GM19395 (cell line): Measurements from ENCODE around the gene MAPK7.

Source experiments
- ATAC-seq: cut with Tn5 transposase; IDR thresholded peaks from one replicate; pipeline ENCODE4 v1.9.1; 2021; ENCODE audit warnings: mild to moderate bottlenecking, moderate library complexity; ENCODE audit not compliant: unreplicated experiment

MAPK7 gene

DNA sequence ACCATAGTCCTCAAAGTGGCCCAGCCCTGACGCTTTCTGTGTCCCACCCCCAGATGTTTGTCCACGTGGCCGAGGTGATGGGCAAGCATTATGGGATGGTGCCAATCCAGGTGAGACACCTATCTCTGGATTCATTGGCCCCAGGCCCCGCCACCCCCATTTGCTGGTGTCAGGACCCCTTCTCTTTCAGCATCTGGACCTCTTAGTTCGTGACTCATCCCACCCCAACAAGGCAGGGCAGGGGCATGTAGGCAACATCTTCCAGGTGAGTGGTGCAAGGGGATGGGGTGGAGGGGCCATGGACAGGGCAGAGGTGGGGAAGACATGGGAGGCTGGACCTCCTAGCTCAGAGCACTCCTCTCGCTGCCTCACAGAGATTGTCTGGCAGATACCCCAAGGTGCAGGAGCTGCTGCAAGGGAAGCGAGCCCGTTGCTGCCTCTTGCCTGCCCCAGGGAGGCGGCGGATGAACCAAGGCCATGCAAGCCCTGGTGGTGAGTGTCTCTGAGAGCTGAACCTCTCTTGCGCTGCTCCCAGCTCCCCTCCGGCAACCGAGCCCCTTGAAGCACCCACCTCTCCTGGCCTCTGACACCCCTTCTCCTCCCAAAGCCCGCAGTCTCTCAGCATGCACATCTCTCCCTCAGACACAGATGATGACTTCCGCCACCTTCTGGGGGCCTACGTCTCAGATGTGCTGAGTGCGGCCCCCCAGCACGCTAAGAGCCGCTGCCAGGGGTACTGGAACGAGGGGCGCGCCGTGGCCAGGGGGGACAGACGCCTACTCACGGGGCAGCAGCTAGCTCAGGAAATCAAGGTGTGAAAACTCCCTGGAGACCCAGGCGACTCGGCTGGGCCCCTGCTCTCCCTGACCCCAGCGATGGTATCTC, 36.3 kb downstream of the MAPK7 start:
- ATAC-seq, result no peak

GRCh38 chr17:19415311-19415710, 37.0 kb downstream of the MAPK7 start:
- no peak for ATAC-seq

DNA sequence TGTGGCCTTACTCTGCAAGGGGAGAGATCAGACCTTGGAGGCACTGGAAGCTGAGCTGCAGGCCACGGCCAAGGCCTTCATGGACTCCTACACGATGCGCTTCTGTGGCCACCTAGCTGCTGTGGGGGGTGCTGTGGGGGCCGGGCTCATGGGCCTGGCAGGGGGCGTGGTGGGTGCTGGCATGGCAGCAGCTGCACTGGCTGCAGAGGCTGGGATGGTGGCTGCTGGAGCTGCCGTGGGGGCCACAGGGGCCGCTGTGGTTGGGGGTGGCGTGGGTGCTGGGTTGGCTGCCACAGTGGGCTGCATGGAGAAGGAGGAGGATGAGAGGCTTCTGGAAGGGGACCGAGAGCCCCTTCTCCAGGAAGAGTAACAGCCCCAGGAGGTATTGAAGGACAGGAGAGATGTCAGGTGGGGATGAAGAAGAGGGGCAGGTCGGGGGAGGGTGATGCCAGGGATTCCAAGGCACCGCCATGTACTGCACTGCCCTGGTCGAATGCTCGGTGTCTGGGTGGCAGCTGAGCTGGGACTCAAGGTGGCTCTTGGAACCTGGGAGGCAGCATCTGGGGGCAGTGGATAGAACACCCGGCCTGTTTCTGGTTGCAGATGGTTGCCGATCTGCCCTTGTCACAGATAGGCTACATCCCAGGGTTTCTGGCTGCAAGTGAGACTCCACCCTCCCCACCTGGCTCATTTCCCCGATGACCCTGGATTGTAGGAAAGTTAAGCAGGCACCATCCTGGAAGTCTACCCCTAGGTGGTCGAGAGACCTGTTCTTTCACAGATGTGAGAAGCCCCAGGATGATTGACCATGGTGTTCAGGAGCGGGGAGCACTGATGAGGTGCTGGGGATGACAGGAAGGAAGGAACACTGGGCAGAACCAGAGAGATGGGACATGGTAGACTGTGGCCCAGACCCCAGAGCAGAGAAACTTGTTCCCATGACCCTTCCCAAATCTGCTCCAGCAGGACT, 37.8 kb downstream of the MAPK7 start:
- no peak for ATAC-seq

DNA sequence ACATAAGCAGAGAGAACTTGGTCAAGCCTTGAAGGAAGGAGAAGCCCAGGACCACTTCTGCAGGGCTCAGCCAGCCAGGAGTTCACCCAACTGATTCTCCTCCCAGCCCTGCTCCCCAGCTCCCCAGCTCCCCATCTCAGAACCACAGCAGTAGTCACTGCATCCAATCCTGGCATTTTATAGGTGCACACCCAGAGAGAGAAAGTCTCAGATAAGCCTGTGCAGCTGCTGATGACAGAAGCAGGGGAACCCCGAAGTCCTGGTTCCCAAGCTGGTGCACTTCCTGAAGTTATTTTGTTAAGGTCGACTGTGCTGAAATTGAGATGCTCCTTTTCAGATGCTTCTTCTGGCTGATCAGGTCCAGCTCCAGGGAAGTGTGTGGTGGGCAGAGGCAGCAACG, 39.3 kb downstream of the MAPK7 start:
- no peak for ATAC-seq

DNA sequence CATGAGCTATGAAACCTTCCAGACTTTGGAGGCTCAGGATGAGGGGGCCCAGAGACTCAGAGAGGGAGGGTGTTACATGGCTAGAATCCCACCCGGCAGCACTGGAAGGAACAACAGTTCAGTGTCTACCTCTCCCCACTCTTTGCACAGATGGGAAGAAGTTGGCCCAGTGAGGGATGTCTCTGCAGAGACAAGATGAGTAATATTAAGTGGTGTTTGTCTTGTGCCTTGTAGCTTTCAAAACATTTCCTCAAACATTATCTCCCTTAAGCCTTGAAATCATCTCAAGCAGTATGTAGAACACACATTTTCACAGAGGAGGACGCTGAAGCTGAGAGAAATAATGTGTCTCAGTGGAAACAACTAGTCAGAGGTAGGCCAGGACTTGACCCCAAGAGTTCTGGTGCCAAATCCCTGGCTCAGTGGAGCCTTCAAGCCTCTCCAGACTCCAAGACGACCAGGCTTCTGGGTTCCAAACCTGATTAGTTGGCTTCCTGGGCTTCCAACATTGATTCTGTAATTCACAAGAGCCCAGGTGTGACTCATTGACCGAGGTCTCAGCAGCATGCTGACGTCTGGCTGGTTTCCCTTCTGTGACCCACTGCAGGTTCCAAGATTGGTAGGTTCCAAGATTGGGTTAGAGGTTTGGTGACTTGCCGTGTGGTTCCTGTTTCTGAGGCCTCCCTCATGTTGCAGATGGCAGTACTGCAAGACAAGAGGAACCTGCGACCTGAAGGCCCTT, 40.1 kb downstream of the MAPK7 start:
- no peak for ATAC-seq

DNA sequence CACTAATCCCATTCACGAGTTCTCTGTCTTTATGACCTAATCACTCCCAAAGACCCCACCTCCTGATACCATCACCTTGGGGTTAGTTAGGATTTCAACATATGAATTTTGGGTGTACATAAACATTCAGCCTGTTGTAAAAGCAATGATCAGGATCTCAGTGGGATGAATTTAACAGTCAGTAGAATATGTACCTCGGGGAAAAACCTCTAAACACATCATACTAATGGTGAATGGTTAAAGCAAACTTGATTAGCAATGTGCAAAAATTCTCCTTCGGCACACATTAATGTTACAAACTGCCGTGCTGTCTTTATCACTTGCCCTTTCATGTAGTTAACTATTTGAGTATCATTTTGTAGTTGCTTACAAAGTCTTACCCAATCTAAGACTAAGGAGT, 42.9 kb downstream of the MAPK7 start:
- no peak for ATAC-seq

DNA sequence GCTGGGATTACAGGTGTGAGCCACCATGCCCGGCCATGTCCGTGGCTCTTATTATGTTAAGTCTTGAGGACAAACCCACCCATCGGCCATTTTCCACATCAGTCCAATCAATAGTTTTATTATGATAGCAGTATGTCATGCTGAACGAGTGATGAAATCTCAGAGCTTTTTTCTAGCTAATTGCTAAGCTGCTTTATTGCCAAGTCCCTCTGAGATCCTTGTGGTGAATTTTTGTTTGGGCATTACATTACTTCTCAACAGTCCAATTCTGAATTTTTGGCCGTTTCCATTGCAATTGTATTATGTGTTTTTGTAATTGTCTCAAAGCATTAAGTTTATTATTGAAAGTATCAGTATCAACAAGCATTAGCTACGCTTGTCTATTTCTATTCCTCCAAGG, 43.6 kb downstream of the MAPK7 start:
- ATAC-seq, result no peak

DNA sequence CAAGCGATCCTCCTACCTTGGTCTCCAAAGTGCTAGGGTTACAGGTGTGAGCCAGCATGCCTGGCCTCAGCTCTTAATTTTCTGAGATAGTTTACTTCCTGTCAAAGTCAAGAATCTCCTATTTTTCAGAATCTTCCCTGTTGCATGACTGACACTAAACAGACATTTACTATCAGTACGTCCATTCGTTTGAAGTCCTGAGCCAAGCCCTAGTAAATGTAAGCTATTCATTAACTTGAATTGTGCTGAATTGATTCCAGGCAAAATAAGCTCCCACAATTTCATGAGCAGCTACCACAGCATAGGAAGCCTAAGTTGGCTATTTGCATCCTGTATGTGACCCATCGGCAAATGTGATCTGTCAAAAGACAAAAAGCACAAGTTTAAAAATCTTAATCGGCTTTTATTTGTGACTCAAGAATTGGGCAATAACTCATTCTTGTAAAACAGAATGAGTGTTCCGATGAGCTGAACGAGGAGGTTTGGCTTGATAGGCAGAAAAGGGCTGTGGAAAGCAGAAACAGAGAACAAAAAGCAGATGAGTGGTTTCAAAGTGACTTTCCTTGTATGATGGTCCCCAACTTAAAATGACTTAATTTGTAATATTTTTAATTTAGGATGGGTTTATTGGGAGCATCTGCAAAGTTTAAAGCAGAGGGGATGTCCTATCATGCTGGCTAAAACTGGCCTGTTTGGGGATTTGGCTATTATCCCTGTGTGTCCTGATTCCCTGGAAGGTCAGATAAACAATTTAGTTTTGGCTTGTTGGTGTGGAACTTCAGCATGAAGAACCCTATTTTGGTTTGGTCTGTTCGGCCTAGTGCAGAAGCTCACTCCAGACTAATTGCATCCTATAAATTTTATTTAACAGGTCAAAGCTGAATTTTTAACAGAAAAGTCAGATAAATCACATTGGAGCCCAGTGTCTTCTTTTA, 46.9 kb downstream of the MAPK7 start:
- no peak for ATAC-seq

DNA sequence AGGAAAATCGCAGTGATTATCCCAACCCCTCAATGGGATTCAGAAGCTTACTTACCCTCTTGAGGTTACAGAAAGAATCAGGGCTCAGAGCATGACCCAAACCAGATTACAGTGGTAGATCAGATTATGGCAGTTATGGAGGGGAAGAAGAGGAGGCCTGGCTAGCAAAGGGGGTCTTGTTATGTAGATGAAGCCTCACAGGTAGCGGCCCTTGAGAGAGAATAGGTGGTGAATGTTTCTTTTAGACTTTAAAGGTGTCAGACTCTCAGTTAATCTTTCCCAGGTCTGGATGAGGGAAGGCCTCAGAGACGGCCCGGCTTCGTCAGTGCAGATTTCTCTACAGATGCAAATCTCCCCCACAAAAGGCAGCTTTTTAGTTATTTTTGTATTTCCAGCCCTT, 48.3 kb downstream of the MAPK7 start:
- ATAC-seq, result no peak

- no peak for ATAC-seq
Measured at GRCh38 chr17:19431691-19432090, 53.4 kb downstream of the MAPK7 start.
